Activated CD4-positive, alpha-beta T cell treated with anti-CD3 and anti-CD28 coated beads for 36 hours (primary cell): Measurements from ENCODE around the gene NLRP12. TPM values are rescaled to one million over a fixed set of nuclear protein-coding genes. Genes with fewer than 3 reads are reported as not detected.

Experiments
- ATAC-seq: fragments of 200-7000 bp; cut with Tn5 transposase; one replicate; pipeline ENCODE4 v1.10.0; 2021; ENCODE audit warnings: mild to moderate bottlenecking, moderate library complexity
- CTCF ChIA-PET: fragments of 350-600 bp; sonication (Branson Sonifier 250); formaldehyde crosslinking; loops from one replicate; lab custom pipeline; 2021; ENCODE audit warnings: antibody characterized with exemption; lab: Charles Lee
- POLR2A ChIA-PET: fragments of 350-600 bp; sonication (Branson Sonifier 250); formaldehyde crosslinking; loops from one replicate; lab custom pipeline; 2021; ENCODE audit warnings: antibody characterized with exemption, inconsistent platforms; lab: Charles Lee
- DNase-seq: peaks from one replicate; pipeline ENCODE4 v3.0.0-alpha.2; 2020
- H3K27ac Mint-ChIP-seq: one replicate; pipeline ENCODE4 v1.8.0; 2021; ENCODE audit warnings: mixed read lengths
- H3K27me3 Mint-ChIP-seq: one replicate; pipeline ENCODE4 v1.8.0; 2021; ENCODE audit warnings: mixed read lengths
- H3K36me3 Mint-ChIP-seq: one replicate; pipeline ENCODE4 v1.8.0; 2021; ENCODE audit warnings: low read depth, mixed read lengths
- H3K4me1 Mint-ChIP-seq: one replicate; pipeline ENCODE4 v1.8.0; 2021; ENCODE audit warnings: mixed read lengths
- H3K4me3 Mint-ChIP-seq: one replicate; pipeline ENCODE4 v1.8.0; 2021; ENCODE audit warnings: mild to moderate bottlenecking, moderate library complexity, mixed read lengths
- H3K9me3 Mint-ChIP-seq: one replicate; pipeline ENCODE4 v1.8.0; 2021; ENCODE audit warnings: low read depth, mixed read lengths
- intact Hi-C, 2 experiments: fragments of 100-400 bp; cut with DNase I in 1 of 2; cut with micrococcal nuclease in 1 of 2; formaldehyde crosslinking; loops; one replicate each; pipeline versions ENCODE4 v1.14.2 to v1.15.1; 2022 to 2024; cut with DNase I, micrococcal nuclease
- total RNA-seq, 2 experiments: library from RNA; stranded (reverse); gene quantifications; one replicate each; pipeline ENCODE4 v1.2.3, GENCODE V29; 2021

NLRP12 gene
- total RNA-seq, 2 experiments from 2014 or later: not detected

DNA sequence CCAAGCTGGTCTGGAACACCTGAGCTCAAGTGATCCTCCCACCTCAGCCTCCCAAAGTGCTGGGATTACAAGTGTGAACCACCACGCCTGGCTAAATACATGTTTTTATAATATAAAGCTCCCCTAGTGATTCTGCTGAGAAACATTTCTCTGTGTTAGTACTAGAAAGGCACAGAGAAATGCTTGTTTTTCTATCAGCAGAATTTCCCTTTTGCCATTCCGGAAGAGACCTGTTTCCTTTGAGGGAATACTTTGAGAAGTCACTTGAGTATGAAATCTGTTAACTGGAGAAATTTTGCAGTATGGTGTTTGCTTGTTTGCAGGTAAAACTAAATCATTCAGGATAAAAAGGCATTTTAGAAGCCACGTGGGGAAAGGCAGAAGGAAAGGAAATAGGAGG, 4.4 kb upstream of the NLRP12 start:
- ChIA-PET POLR2A (no interaction called here), CTCF (interaction anchor here (0.7 kb wide), 1 partner anchor 20 kb away, joined by 4 read pairs; no protein-coding TSS in a partner anchor)
- Mint-ChIP-seq H3K36me3 (no peaks in the 10 kb centered on the region), H3K27ac (no peak overlapping the region), H3K4me1 (peaks cover 2% of the 10 kb centered on the region), H3K4me3 (no peak overlapping the region), H3K27me3 (peaks cover 47% of the 10 kb centered on the region), H3K9me3 (no peaks in the 10 kb centered on the region)
- ATAC-seq (no peak), DNase-seq (no peak)
- intact Hi-C loops: no loop called here

DNA sequence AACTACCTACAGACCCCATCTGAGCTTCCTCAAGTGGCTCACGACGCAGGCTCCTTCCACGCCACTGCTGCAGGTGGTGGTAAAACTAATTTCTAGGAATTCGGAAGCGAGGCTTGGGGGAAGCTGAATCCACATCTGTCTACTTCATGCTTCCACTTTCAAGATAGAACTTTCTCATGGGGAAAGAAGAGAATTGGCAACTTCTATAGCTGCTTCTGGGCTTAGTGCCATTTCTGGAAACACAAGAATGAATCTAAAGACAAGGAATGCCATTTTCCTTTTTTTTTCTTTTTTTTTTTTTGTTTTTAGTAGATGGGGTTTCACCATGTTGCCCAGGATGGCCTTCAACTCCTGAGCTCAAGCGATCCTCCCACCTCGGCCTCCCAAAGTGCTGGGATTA, 2.8 kb upstream of the NLRP12 start:
- intact Hi-C loops: no loop called here
- Mint-ChIP-seq H3K4me1 (peaks cover 2% of the 10 kb centered on the region), H3K27ac (no peak overlapping the region), H3K36me3 (no peaks in the 10 kb centered on the region), H3K4me3 (no peak overlapping the region), H3K27me3 (peaks cover 33% of the 10 kb centered on the region), H3K9me3 (no peaks in the 10 kb centered on the region)
- CTCF ChIA-PET: no interaction called here
- ATAC-seq: no peak
- no peak for DNase-seq
- POLR2A ChIA-PET: no interaction called here

DNA sequence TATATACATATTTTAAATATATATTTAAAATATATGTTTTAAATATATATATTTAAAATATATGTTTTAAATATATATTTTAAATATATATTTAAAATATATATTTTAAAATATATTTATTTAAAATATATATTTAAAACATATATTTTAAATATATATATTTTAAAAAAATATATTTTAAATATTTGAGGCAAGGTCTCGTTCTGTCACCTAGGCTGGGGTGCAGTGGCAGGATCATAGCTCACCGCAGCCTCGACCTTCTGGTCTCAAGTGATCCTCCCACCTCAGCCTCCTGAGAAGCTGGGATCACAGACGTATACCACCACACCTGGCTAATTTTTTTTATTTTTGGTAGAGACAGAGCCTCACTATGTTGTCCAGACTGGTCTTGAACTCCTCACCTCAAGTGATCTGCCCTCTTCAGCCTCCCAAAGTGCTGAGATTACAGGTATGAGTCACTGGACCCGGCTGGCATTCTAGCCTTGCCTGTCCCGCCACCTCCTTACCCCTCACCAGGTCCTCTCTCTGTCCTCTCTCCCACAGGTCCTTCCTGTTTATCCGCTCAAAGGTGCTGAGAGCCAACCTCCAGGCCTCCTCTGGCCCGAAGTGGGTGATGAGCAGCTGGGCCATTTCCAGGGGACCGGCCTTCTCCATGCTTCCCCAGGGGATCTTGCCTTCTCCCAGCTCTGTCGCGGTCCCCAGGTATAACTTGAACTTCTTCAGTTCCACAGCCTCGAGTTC, 564 bp downstream of the NLRP12 start:
- Mint-ChIP-seq H3K27me3 (peaks cover 22% of the 10 kb centered on the region), H3K4me3 (no peak overlapping the region), H3K4me1 (no peaks in the 10 kb centered on the region), H3K27ac (no peak overlapping the region), H3K36me3 (no peaks in the 10 kb centered on the region), H3K9me3 (no peaks in the 10 kb centered on the region)
- DNase-seq: peak; percentile 11
- peak; percentile 12 for ATAC-seq
- POLR2A ChIA-PET: no interaction called here
- intact Hi-C loops: no loop called here
- CTCF ChIA-PET: no interaction called here

DNA sequence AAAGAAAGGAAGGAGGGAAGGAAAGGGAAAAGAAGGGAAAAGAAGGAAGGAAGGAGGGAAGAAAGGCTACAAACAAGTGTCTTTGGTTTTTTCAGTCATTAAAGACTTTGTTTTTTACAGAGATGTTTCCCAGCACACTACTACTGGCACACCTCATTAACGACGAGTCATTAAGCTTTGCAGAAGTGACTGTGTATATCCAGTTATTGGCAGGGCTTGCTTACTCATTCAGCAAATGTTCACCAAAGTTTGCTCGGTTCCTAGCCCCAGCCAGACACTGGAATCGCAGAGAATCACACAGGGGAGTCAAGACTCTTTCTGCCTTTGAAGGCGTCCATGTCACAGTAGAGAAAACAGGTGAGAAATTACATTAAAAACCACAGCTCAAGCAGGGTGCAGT, 4.3 kb downstream of the NLRP12 start:
- no peaks in the 10 kb centered on the region for H3K9me3 Mint-ChIP-seq
- intact Hi-C loops: no loop called here
- no peaks in the 10 kb centered on the region for H3K4me1 Mint-ChIP-seq
- POLR2A ChIA-PET: interaction anchor here (0.7 kb wide), 1 partner anchor 81 kb away, joined by 3 read pairs; no protein-coding TSS in a partner anchor
- no peaks in the 10 kb centered on the region for H3K36me3 Mint-ChIP-seq
- DNase-seq: no peak
- no peak for ATAC-seq
- CTCF ChIA-PET: no interaction called here
- no peak overlapping the region for H3K27ac Mint-ChIP-seq
- peaks cover 11% of the 10 kb centered on the region for H3K27me3 Mint-ChIP-seq
- H3K4me3 Mint-ChIP-seq: no peak overlapping the region

DNA sequence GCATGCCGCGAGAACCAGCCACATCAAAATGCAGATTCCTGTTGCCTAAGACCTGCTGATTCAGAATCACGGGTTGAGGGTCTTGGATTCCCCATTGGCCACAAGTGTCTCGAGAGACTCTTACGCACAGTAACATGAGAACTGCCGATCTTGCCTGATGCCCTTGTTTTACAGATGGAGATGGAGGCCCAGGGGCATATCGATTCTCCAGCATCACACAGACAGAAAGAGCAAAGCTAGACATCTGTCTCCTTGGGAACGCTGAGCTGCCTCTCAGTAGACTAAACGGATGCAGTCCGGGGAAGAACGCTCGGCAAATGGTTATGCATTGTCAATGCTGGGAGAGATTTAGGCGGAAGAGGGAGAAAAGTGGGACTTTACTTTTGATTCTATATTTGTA, 5.4 kb downstream of the NLRP12 start:
- Mint-ChIP-seq H3K27me3 (peaks cover 4% of the 10 kb centered on the region), H3K36me3 (no peaks in the 10 kb centered on the region), H3K4me3 (no peak overlapping the region), H3K9me3 (no peaks in the 10 kb centered on the region), H3K27ac (no peak overlapping the region), H3K4me1 (no peaks in the 10 kb centered on the region)
- DNase-seq (no peak), ATAC-seq (no peak)
- ChIA-PET POLR2A (no interaction called here), CTCF (no interaction called here)
- intact Hi-C loops: no loop called here

DNA sequence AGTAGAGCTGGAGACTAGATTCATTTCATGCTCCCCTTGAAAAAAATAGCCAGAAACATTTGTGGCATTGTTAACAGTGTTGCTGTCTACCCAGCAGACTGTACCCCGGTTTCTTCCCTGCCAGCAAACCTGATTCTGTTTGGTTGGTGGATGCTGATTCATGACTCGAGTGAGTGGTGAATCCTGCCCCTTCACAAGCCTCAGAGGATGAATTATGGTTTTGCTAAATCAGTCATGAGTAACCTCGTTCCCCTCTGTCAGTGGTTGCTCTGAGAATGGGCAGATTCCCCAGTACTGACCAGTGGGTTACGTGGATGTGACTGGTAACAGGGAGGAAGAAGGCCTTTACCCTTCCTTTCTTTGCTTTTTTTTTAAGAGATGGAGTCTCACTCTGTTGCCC, 10.1 kb downstream of the NLRP12 start:
- ChIA-PET CTCF (no interaction called here), POLR2A (no interaction called here)
- Mint-ChIP-seq H3K27ac (no peak overlapping the region), H3K27me3 (no peaks in the 10 kb centered on the region), H3K4me1 (no peaks in the 10 kb centered on the region), H3K36me3 (no peaks in the 10 kb centered on the region), H3K4me3 (no peak overlapping the region), H3K9me3 (no peaks in the 10 kb centered on the region)
- intact Hi-C loops: no loop called here
- ATAC-seq (no peak), DNase-seq (no peak)

DNA sequence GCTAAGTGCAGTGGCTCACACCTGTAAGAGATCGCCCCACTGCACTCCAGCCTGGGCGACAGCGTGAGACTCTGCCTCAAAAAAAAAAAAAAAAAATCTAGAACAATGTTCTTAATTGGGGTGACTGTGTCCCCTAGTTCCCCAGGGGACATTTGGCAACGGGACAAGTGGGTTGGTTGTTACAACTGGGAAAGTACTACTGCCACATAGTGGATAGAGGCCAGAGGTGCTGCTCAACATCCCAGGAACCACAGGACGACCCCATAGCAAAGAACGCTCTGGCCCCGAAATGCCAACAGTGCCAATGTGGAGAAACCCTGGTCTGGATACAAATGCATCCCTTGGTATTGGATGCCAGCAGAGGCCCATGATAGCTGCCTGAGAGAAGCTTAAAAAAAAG, 11.8 kb downstream of the NLRP12 start:
- ChIA-PET CTCF (no interaction called here), POLR2A (no interaction called here)
- Mint-ChIP-seq H3K4me3 (no peak overlapping the region), H3K27me3 (no peaks in the 10 kb centered on the region), H3K4me1 (no peaks in the 10 kb centered on the region), H3K36me3 (no peaks in the 10 kb centered on the region), H3K9me3 (no peaks in the 10 kb centered on the region), H3K27ac (no peak overlapping the region)
- intact Hi-C loops: no loop called here
- DNase-seq (no peak), ATAC-seq (no peak)

DNA sequence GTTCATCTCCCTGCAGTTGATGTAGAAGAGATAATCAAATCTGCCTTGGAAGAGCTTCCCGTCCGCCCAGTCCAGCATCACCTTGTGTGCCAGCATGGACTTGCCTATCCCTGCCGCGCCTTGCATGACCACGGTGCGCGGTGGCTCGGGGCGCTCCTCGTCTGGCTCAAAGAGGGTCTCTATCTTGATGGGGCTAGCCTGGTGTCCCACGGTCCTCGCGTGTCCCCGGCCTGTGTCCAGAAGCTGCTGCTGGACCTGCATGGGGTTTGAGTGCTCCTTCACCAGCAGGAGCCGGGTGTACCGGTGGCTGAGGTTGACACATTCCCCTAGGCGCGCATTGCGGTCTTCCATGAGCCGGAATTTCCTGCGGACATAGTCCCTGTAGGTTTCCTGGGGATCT, 13.2 kb downstream of the NLRP12 start:
- Mint-ChIP-seq H3K27me3 (no peaks in the 10 kb centered on the region), H3K36me3 (no peaks in the 10 kb centered on the region), H3K4me3 (no peak overlapping the region), H3K4me1 (no peaks in the 10 kb centered on the region), H3K27ac (no peak overlapping the region), H3K9me3 (no peaks in the 10 kb centered on the region)
- DNase-seq (no peak), ATAC-seq (no peak)
- CTCF ChIA-PET: interaction anchor here (0.7 to 2.4 kb wide), 2 partner anchors 17 to 213 kb away, joined by 5 to 10 read pairs; no protein-coding TSS in a partner anchor
- intact Hi-C loops: no loop called here
- POLR2A ChIA-PET: no interaction called here

DNA sequence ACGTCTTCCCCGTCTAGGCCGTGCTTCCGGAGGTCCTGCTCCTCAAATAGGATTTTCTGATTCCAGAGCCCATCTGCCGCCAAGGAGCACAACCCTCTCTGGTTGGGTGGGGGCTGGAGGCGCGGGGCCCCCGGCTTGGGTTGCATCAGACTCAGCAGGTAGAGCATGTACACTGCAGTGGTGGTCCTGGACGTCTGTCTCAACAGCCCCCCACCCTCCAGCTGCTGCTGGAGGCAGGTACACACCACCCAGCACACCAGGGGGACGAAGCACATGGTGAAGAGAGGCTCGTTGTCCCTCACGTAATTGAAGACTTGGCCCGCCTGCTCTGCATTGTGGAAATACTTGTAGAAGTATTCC, 13.9 kb downstream of the NLRP12 start:
- intact Hi-C loops: no loop called here
- ATAC-seq (no peak), DNase-seq (no peak)
- Mint-ChIP-seq H3K27me3 (no peaks in the 10 kb centered on the region), H3K27ac (no peak overlapping the region), H3K36me3 (no peaks in the 10 kb centered on the region), H3K9me3 (no peaks in the 10 kb centered on the region), H3K4me1 (no peaks in the 10 kb centered on the region), H3K4me3 (no peak overlapping the region)
- POLR2A ChIA-PET: no interaction called here
- CTCF ChIA-PET: interaction anchor here (0.7 to 2.4 kb wide), 4 partner anchors 17 to 220 kb away, joined by 3 to 10 read pairs (median 4); no protein-coding TSS in a partner anchor

DNA sequence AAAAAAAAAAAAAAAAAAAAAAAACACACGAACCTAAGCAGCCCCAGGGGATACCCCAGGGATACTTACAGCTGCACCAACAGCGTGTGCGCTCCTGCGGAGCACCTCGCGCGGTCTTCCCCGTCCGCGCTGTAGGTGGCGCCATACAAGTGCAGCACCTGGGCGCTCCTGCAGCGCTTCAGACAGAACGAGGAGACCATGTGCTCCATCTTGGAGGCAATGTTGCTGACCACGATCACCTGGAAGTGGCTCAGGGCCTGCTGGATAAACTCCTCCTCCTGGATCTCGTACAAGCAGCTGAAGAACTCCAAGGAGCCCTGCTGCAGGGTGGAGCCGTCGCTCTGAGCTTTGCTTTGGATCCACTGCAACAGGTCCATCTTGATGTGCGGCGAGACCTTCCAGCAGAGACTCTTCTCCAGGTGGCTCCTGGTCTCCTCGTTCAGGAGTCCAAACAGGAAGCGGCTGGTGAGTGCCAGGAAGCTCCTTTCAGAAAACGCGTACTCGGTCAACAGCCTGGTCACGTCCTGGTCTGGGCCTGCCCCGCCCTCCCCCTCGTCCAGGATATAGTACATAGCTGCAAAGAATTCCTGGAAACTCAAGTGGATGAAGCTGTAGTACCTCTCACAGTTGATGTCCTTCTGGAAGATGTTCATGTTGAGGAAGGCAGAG, 14.5 kb downstream of the NLRP12 start:
- ATAC-seq: no peak
- Mint-ChIP-seq H3K4me3 (no peak overlapping the region), H3K27ac (no peak overlapping the region), H3K9me3 (no peaks in the 10 kb centered on the region), H3K4me1 (no peaks in the 10 kb centered on the region), H3K27me3 (no peaks in the 10 kb centered on the region), H3K36me3 (no peaks in the 10 kb centered on the region)
- peak; percentile 29 for DNase-seq
- intact Hi-C loops: no loop called here
- ChIA-PET POLR2A (no interaction called here), CTCF (interaction anchor here (0.7 to 2.4 kb wide), 4 partner anchors 16 to 381 kb away, joined by 3 to 10 read pairs (median 3); no protein-coding TSS in a partner anchor)

DNA sequence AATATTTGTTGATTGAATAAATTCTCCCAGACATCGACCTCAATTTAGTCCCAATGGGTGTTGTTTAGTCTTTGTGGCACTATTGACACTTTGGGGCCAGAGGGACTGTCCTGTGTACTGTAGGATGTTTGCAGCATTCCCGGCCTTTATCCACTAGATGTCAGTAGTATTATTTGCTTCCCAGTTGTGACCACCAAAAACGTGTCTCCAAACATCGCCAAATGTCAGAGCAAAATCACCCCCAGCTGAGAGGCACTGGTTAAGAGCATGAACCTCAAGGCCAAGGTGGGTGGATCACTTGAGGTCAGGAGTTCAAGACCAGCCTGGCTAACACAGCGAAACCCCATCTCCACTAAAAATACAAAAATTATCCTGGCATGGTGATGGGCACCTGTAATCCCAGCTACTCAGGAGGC, 15.4 kb downstream of the NLRP12 start:
- Mint-ChIP-seq H3K4me3 (no peak overlapping the region), H3K36me3 (no peaks in the 10 kb centered on the region), H3K9me3 (no peaks in the 10 kb centered on the region), H3K27me3 (no peaks in the 10 kb centered on the region), H3K4me1 (no peaks in the 10 kb centered on the region), H3K27ac (no peak overlapping the region)
- ATAC-seq: no peak
- ChIA-PET CTCF (interaction anchor here (0.6 to 1.0 kb wide), 2 partner anchors 62 to 200 kb away, joined by 3 read pairs; no protein-coding TSS in a partner anchor), POLR2A (no interaction called here)
- DNase-seq: no peak
- intact Hi-C loops: no loop called here

DNA sequence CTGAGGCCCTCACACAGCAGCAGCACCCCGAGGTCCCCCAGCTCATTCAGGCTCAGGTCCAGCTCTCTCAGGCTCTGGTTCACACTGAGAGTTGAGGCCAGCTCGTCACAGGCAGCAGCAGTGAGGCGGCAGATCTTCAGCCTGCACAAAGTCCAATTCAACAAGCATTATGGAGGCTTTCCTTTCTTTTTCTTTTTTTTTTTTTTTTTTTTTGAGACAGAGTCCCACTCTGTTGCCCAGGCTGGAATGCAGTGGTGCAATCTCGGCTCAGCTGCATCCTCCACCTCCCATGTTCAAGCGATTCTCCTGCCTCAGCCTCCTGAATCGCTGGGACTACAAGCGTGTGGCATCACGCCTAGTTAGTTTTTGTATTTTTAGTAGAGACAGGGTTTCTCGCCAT, 22.9 kb downstream of the NLRP12 start:
- no peak overlapping the region for H3K27ac Mint-ChIP-seq
- H3K27me3 Mint-ChIP-seq: no peaks in the 10 kb centered on the region
- intact Hi-C loops: no loop called here
- H3K9me3 Mint-ChIP-seq: no peaks in the 10 kb centered on the region
- no peaks in the 10 kb centered on the region for H3K36me3 Mint-ChIP-seq
- CTCF ChIA-PET: no interaction called here
- DNase-seq (no peak), ATAC-seq (no peak)
- H3K4me3 Mint-ChIP-seq: no peak overlapping the region
- H3K4me1 Mint-ChIP-seq: no peaks in the 10 kb centered on the region
- POLR2A ChIA-PET: no interaction called here
